ENCODE data around the gene RPS16.

The RPS16 gene

DNA sequence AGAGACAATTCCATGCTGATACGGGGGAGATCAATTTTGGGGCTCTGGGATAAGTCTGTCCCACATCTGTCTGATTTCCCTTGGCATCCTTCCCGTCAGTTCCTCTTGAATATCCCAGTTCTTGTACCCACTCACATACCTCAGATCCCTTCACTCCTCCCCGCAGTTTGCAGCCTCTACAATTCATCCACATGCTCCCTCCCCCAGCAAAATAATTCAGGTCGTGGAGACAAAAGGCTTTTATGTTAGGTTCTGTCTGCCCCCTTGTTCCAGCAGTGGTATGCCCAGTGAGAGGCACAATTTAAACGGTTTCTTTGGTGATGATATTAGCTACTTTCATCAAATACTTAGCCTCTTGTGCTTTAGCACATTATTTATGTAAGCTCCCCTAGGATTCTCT is 9.6 kb downstream of the RPS16 start:
- TF ChIP-seq, protein P1, sequence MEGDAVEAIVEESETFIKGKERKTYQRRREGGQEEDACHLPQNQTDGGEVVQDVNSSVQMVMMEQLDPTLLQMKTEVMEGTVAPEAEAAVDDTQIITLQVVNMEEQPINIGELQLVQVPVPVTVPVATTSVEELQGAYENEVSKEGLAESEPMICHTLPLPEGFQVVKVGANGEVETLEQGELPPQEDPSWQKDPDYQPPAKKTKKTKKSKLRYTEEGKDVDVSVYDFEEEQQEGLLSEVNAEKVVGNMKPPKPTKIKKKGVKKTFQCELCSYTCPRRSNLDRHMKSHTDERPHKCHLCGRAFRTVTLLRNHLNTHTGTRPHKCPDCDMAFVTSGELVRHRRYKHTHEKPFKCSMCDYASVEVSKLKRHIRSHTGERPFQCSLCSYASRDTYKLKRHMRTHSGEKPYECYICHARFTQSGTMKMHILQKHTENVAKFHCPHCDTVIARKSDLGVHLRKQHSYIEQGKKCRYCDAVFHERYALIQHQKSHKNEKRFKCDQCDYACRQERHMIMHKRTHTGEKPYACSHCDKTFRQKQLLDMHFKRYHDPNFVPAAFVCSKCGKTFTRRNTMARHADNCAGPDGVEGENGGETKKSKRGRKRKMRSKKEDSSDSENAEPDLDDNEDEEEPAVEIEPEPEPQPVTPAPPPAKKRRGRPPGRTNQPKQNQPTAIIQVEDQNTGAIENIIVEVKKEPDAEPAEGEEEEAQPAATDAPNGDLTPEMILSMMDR (IDR thresholded peaks at IDR 0.05; ENCODE audit: insufficient read depth, missing control alignments) = no peak
- FAIRE-seq (no peak), DNase-seq (ENCODE audit: insufficient read length, low spot score) (no peak)

DNA sequence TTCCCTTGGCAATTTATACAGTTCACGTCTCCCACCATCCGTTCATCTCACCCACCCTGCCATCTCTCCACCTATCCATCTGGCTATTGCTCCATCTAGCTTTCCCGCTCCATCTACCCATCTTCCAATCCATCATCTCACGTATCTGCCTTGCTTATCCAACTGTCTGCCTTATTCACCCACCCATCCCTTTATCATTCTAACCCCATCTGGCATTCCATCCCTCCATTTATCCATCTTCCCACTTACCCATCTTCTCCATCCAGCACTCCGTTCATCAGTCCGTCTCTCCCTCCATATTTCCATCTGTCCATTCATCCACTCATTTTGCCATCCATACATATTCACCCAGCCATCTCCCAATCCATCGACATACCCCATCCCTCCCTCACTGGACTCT is 10.0 kb downstream of the RPS16 start:
- TF ChIP-seq, protein P1 (IDR thresholded peaks at IDR 0.05; ENCODE audit: insufficient read depth, missing control alignments) = no peak
- FAIRE-seq (no peak), DNase-seq (ENCODE audit: insufficient read length, low spot score) (no peak)

DNA sequence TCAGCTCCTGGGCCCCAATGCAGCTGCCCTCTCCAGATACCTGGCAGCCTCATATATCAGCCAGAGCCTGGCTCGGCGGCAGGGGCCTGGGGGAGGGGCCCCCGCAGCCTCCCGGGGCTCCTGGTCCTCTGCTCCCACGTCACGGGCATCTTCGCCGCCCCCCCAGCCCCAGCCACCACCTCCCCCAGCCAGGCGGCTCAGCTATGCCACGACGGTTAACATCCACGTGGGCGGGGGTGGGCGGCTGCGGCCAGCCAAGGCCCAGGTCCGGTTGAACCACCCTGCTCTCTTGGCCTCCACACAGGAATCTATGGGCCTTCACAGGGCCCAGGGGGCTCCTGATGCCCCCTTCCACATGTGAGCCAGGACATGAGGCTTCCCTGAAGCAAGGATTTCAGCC is 10.8 kb downstream of the RPS16 start:
- TF ChIP-seq, protein P1 (IDR thresholded peaks at IDR 0.05; ENCODE audit: insufficient read depth, missing control alignments) = no peak
- DNase-seq (ENCODE audit: insufficient read length, low spot score) (no peak), FAIRE-seq (no peak)

DNA sequence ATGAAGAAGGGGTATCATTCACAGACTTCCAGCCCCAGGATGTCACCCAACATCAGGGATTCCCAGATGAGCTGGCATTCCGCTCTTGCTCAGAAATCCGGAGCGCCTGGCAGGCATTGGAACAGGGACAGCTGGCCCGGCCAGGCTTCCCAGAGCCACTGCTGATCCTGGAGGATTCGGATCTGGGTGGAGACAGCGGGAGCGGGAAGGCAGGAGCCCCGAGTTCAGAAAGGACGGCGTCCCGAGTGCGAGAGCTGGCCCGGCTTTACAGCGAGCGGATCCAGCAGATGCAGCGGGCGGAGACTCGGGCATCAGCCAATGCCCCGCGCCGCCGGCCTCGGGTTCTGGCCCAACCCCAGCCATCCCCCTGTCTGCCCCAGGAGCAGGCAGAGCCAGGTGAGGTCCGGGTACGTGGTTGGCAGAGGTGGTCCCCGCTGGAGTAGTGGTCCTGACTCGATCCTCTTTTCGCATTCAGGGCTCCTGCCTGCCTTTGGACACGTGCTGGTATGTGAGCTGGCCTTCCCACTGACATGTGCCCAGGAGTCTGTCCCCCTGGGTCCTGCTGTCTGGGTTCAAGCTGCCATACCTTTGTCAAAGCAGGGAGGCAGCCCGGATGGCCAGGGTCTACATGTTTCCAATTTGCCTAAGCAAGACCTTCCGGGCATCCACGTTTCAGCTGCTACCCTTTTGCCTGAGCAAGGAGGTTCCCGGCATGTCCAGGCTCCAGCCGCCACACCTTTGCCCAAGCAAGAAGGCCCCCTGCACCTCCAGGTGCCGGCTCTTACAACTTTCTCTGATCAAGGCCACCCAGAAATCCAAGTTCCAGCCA is 12.3 kb downstream of the RPS16 start:
- FAIRE-seq = no peak
- DNase-seq (ENCODE audit: insufficient read length, low spot score) = no peak
- TF ChIP-seq, protein P1 (IDR thresholded peaks at IDR 0.05; ENCODE audit: insufficient read depth, missing control alignments) = no peak

DNA sequence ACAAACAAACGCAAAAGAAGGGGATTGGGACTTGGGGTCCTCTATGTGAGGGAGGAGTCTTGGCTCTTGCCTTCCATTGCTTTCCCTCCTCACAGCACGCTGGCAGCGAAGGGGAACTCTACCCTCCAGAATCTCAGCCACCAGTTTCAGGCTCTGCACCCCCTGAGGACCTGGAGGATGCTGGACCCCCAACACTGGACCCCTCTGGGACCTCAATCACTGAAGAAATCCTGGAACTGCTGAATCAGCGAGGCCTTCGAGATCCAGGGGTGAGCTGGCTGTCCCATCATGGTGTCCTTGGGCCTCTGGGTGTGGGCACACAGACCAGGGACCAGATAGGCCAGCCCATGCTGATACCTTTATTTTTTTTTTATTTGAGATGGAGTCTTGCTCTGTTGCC is 13.7 kb downstream of the RPS16 start:
- DNase-seq (ENCODE audit: insufficient read length, low spot score) = no peak
- TF ChIP-seq, protein P1 (IDR thresholded peaks at IDR 0.05; ENCODE audit: insufficient read depth, missing control alignments) = no peak
- no peak for FAIRE-seq

DNA sequence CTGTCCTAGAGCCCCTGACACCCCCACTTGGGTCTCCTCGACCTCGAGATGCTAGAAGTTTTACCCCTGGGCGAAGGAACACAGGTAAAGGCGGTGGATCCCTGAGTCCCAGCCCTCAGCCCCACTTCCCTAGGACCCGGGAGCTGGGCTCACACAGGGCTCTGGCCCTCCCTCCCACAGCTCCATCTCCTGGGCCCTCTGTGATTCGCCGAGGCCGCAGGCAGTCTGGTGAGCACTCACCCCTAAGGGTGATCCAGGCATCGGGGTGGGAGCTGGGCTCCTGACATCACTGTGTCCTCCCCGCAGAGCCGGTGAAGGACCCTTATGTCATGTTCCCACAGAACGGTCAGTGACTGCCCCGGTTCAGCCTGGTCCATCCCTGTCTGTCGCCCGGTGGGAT is 15.0 kb downstream of the RPS16 start:
- no peak for DNase-seq (ENCODE audit: insufficient read length, low spot score)
- FAIRE-seq = no peak
- TF ChIP-seq, protein P1 (IDR thresholded peaks at IDR 0.05; ENCODE audit: insufficient read depth, missing control alignments) = no peak

DNA sequence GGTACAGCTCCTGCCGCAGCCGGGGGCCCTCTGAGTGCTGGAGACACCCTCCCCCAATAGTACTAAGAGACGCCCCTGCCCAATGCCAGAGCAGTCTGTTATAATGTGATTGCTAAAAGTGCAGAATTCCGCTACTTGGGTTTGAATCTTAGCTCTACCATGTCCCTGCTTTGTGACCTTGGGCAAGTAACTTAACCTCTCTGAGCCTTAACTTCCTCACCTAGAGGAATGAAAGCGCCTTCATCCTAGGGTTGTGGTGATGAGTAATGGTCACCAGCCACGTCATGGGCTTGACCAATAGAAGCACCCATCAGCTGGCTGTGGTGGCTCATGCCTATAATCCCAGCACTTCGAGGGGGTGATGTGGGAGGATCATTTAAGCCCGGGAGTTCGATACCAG is 16.7 kb downstream of the RPS16 start:
- DNase-seq (ENCODE audit: insufficient read length, low spot score) (no peak), FAIRE-seq (no peak)
- TF ChIP-seq, protein P1 (IDR thresholded peaks at IDR 0.05; ENCODE audit: insufficient read depth, missing control alignments) = no peak
